GM18861 (cell line): ENCODE data around the gene SAMD8.
"Not testable (repeated sequence)": the region's sequence is repeated elsewhere in the genome, so short reads cannot be mapped to it uniquely, and the experiment has no call there.

Experiments
- ATAC-seq: cut with Tn5 transposase; IDR thresholded peaks from one replicate; pipeline ENCODE4 v1.9.1; 2021; ENCODE audit not compliant: unreplicated experiment

SAMD8 gene

DNA sequence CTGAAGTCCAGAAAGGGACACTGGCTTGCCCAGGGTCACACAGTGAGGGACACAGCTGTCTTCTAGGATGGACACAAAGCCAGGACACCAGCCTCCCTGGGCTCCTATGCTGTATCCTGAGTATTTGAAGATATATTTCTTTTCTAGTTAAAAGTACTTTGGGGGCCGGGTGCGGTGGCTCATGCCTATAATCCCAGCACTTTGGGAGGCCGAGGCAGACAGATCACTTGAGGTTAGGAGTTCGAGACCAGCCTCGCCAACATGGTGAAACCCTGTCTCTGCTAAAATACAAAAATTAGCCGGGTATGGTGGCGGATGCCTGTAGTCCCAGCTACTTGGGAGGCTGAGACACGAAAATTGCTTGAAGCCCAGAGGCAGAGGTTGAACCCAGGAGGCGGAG is 4.6 kb upstream of the SAMD8 start:
- ATAC-seq = not testable (repeated sequence)

DNA sequence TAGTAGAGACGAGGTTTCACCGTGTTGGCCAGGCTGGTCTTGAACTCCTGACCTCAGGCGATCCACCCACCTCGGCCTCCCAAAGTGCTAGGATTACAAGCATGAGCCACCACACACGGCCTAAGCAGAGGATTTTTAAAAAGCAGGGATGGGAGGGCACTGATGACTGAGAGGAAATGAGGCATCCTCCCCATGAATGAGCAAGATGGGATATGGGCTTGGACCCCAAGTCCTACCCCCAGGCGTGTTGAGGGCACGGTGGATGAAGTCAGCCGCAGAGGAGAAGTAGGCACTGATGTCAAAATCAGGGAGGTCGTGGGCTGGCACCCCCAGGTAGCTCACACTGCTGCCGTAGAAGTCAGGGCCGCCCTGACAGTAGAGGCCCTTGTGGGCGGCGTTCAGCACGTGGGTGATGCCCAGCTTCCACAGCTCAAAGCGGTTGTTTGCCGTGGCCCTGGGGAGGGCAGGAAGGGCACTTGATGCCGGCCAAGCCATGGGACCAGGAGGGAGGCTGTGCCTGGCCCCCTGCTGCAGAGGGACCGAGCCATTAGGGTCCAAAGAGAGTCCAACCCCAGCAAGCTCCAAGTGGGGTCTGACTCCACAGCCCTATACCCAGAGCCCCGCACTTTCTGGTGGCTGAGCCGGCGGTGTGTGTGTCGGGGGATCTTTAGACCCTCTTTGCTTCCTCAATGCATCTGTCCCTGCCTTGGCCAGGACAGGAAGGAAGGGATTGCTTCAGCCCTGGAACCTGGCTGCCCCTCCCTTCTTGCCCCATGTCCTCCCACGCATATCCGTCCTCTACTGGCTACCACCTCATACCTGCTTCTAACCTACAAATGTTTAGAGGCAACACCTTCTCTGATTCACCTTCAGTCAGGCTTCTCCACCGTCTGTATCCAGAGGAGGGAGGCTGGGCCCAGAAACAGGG is 3.4 kb upstream of the SAMD8 start:
- ATAC-seq = no peak

DNA sequence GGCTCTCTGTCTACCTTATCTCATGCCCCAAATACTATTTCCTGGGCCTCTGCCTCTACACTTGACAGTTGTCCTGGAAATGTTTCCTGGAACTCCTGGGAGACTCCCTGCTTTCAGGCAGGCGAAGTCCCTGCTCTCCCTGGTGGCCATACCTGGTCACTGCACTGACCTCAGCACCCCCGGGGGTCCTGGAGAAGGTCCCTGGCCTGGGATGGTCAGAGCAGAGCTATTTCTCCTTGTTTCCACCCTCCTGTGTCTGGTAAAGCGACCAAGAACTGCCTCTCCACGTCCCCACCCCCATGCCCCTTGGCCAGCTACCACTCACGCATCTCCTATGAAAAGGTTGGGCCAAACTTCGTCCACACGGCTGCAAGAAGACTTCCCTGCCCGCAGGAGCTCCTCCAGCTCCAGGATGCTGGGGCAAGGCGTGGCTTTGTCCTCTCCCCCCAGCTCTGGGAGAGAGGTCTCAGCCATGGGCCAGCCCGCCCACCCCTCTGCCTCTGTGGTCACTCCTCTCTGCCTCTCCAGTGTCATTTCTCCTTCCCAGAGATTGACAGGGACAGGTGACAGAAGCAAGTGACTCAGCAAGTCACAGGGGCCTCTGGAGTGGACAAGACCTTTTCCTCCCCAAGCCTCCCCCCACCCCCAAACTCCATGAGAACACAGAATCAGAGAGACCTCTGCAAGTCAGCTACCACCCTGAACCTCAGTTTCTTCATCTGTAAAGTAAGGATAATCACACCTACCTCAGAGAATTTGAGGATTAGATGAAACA is 2.6 kb upstream of the SAMD8 start:
- ATAC-seq = no peak

DNA sequence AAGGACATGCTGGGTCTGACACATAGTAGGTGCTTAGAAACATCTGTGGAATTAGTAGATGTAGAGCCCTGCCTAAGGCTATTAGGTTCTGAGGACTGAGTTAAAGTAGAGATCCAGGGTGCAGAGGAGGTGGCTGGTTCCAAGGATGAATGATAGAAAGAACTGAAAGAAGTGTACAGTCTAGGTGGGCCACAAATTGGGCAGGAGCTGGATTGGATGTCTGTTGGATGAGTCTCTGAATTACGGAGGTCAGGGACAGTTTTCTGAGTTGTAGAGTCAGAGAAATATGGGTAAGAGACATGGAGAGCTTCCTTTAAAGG is 2.0 kb upstream of the SAMD8 start:
- ATAC-seq = no peak

DNA sequence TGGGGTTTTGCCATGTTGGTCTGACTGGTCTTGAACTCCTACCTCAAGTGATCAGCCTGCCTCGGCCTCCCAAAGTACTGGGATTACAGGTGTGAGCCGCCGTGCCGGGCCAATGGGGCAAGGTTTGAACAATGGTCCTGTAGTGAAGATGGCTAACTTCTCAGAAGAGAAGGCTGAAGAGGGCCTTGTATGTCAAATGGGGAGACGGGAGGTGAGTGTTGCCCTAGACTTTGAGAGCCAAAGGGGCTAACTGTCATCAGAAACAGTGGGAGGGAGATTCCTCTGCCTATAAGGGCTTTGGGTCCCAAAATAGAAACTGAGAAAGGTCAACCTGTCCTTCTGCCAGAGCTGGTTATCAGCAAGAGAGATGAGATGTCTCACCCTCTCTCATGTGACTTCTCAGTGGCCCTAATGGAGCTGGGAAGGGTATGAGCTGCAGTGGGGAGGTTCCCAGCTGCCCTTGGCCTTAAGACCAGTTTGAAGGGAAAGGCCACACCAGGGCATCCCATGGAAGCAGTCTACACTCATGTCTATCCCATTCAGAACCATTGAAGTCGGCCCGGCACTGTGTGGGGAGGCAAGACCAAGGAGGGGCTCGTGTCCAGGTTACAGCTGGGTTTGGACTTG is 1.3 kb upstream of the SAMD8 start:
- no peak for ATAC-seq

DNA sequence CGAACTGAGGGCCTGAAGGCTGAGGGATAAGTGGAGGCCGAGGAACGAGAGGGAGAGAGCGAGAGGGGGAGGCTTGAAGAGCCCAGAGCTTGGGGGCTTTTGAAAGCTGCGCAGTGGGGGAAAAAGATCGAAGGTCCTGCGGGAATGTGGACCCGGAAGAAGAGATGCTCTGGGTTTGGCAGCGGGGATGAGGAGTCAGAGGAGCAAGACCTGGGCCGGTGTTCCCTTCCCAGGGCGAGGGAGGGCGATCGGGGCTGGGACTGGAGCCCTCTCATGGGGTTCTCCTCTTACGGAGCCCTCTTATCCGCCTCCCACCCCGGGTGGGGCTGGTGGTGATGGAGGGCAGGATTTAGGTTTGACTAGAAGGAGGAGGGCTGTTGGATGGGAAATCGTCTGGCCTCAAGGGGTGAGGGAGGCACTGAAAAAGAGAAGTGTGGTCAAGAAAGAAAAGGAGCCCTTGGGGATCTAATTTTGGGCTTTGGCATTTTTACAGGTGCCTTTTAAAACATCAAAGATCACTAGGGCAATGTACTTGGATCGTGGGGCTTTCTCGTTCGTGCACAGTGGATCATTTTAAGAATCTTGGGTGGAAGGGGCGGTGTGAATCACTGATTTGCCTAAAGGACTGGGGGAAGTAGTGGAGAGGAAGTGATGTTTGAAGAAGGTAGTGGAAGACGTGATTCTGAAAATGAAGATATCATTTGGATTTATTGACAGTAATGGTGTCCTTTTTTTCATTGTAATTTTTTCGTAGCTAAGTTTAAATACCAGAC is 637 bp downstream of the SAMD8 start:
- peak; percentile 13 for ATAC-seq

DNA sequence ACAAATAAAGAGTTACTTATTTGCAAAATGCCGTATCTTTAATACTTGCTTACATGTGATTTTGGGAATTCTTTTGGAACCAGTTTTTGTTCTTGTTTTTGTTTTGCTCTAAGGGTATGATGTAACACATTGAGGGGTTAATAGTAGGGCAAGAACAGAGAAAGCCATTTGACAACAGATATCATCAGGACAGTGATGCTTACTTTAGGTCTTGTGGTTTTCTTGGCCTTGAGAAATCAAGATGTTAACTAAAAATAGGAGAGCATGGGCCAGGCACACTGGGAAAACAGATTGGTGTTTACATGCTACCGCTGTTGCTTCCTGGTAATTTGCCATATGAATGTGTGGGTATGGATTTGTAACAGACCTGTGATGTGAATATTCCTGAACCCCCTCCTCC is 3.7 kb downstream of the SAMD8 start:
- no peak for ATAC-seq

DNA sequence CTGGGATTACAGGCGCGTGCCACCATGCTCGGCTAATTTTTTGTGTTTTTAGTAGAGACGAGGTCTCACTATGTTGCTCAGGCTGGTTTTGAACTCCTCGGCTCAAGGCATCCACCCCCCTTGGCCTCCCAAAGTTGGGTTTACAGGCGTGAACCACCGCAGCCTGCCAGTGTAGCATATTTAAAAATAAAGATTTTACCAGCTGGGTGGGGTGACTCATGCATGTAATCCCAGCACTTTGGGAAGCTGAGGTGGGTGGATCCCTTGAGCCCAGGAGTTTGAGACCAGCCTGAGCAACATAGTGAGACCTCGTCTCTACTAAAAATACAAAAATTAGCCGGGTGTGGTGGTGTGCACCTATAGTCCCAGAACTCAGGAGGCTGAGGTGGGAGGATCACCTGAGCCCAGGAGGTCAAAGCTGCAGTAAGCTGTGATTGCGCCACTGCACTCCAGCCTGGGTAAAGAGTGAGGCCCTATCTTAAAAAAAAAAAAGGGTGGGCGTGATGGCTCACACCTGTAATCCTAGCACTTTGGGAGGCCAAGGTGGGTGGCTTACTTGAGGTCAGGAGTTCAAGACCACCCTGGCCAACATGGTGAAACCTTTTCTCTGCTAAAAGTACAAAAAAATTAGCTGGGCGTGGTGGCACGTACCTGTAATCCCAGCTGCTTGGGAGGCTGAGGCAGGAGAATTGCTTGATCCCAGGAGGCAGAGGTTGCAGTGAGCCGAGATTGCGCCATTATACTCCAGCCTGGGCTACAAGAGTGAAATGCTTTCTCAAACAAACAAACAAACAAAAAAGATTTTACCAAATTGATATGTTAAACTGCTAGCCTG is 5.7 kb downstream of the SAMD8 start:
- ATAC-seq = not testable (repeated sequence)

DNA sequence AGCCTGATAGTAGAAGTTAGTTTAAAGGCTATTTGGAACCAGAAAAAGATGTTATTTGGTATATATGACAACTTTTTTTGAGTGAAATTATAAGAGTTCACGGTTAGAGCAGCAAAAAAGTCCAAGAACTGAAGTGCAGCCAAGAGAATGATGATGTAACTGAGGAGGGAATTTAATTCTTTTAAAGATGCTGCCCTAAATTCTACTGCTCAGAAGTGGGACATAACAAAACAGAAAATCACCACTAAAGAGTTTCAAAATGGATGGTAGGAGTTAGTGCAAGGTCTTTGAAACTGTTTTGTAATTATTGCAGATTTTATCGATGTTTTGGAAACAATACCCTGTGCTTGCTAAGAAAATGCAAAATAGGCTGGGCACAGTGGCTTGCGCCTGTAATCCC is 6.5 kb downstream of the SAMD8 start:
- no peak for ATAC-seq

DNA sequence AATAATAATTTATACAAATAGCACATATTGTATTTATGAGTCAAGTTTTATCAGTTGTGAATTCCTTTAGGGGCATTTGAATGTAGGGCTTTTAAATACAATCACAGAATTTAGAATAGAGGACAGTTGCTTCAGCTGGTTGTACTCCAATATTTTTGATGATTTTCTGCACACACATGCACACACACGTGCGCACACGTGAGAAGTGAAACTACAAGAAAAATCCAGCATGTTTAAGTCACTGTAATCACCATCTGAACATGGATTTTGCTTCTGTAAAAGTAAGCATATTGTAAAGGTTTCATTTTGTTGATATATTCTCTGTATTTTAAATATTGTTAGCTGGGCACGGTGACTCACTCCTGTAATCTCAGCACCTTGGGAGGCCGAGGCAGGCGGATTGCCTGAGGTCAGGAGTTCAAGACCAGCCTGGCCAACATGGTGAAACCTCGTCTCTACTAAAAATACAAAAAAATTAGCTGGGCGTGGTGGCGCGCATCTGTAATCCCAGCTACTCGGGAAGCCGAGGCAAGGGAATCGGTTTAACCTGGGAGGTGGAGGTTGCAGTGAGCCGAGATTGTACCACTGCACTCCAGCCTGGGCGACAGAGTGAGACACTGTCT is 8.1 kb downstream of the SAMD8 start:
- ATAC-seq = not testable (repeated sequence)

DNA sequence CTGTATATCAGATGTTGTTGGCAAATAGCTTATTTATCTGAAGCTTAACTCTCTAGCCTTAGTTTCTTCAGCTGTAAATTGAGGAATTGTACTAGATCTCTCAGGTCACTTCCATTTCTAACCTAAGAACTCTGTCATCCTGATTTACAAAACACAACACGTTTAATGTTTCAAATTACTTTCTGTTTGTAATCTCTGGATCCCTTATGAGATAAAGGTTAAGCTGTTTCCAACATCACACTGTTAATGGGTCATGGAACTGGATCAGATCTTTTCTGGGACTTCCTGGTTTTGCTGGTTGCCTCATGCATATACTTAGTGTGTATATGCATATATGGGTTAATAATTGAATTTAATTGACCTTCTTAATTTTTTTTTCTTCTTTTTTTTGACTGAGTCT is 9.9 kb downstream of the SAMD8 start:
- ATAC-seq = no peak

DNA sequence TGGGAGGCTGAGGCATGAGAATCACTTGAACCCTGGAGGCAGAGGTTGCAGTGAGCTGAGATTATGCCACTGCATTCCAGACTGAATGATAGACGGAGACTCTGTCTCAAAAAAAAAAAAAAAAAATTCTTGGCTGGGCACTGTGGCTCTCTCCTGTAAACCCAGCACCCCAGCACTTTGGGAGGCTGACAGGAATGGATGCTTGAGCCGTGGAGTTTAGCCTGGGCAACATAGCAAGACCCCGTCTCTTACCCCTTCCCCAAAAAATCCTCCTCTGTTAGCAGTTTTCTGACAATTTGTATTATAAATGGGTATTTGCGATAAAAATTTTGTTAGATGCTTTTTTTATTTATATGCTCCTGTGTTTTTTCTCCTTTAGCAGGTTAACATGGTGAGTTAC is 11.0 kb downstream of the SAMD8 start:
- no peak for ATAC-seq

DNA sequence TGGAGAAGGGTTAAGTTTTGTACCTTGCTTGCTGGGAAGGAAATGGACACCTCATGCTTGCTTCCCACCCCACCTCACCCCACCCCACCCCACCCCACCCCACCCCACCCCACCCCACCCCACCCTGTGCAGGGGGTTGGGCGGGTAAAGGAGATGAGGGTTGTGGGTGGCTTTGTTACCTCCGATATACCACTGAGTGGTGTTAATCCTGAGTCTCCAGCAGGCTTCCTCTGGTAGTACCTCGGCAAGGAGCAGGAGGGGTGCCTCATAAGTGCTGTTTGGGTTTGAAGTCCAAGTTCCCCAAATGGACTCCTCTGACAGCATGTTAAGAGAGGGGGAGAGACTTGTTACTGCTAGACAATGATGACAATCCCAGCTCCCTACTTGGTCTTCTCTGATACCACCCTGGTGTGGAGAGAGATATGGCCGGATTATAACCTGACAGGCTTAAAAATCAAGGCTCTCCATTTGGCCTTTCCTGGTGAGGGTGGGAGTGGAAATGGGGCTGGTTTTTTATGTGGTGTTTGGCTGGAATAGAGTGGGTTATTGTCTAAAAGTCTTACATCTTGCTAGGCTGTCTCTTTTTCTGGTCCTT is 11.7 kb downstream of the SAMD8 start:
- no peak for ATAC-seq

DNA sequence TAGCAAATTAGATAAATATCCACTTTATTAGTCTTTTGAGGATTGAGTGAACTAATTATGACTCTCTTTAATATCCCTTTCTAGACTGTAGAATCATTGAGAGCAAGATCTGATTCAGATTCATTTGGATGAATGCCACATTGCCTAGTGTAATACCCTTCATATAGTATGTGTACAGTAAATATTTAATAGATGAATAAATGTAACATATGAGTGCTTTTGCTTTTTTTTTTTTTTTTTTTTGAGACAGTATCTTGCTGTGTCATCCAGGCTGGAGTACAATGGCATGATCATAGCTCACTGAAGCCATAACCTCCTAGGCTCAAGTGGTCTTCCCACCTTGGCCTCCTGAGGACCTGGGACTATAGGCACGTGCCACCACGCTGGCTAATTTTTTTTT is 14.8 kb downstream of the SAMD8 start:
- ATAC-seq = no peak

DNA sequence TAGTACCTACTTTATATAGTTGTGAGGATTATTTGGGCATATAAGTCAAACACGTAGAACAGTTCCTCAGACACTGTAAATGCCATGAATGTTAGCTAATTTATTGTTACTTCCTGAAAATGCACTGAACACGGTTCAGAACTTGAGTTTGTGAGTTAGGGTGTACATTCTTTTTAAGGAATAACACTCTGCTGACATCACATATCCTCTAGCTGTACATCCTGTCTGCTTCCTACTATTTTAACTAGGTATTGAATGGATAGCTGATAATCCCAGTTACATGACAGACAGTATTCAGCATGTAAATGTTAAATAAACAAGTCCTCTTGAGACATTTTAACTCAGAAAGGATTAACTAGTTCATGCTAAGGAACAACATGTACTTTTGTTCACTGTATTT is 16.0 kb downstream of the SAMD8 start:
- ATAC-seq = no peak

DNA sequence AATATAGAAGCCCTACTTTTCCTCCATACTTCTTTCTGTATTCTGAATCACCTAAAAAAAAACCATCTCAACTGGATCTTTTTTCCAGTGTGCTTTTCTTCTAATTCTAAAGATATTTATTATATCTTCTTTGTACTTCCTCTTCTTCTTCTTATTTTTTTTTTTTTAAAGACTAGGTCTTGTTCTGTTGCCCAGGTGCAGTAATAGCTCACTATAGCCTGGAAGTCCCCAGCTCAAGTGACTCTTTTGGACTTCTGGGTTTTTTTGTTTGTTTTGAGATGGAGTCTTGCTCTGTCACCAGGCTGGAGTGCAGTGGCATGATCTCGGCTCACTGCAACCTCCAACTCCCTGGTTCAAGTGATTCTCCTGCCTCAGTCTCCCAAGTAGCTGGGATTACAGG is 17.5 kb downstream of the SAMD8 start:
- not testable (repeated sequence) for ATAC-seq

DNA sequence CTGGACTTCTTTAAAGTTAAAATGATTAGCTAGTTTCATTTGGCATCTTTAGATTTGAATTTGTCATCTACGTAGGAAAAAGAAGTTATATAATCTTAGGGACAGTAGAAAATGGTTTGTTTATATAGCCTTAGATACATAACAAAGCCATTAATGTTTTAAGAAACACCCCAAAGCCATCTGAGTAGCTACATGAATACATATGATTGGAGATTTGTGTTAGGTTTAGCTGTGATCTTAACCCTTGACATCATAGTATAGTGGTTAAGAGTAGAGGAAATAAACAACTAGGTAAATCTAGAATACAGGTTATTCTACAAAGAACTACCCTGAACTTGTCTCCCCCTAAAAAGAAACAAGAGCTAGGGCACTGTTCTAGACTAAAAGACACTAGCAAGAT is 18.1 kb downstream of the SAMD8 start:
- no peak for ATAC-seq

DNA sequence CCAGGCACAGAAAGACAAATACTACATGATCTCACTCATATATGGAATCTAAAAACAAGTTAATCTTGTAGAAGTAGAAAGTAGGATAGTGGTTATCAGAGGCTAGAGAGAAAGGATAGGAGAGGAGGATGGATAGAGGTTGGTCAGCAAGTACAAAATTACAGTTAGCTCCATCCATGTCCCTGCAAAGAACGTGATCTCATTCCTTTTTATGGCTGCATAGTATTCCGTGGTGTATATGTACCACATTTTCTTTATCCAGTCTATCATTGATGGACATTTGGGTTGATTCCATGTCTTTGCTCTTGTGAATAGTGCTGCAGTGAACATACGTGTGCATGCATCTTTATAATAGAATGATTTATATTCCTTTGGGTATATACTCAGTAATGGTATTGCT is 22.2 kb downstream of the SAMD8 start:
- ATAC-seq = not testable (repeated sequence)

DNA sequence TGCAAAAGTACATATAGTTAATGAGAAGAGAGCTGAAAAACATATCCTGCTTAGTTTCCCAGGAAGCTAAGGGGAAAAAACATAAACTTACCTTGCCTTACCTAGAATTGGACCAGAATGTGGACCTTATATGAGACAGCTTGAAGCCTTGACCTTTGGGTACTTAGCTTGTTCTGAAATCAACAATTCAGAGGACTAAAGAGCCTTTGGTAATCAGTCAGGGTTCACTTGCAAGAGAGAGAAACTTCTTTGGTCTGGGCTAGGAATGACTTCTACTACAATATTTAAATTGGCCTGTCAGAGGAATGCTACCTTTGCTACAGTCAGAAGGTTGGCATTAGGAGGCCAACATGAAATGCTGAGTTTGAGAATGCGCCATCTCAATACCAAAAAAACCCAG is 24.9 kb downstream of the SAMD8 start:
- ATAC-seq = no peak
